Neural cell (in vitro differentiated cells): ENCODE results near the gene ZNF837. TPM values are rescaled to one million over a fixed set of nuclear protein-coding genes. Genes with fewer than 3 reads are reported as not detected.

ENCODE experiments used
- H2AFZ ChIP-seq: fragments of 200-600, 300-800 bp; sonication (generic), shearing (Covaris generic); 2 replicates; pipeline ENCODE4 v1.6.0; 2014; ENCODE audit warnings: low read depth, mild to moderate bottlenecking, antibody characterized with exemption, low read length, moderate library complexity
- H3F3A ChIP-seq: fragments of 200-600 bp; shearing (Covaris generic); 2 replicates; pipeline ENCODE4 v1.6.1; 2016; ENCODE audit warnings: mild to moderate bottlenecking, moderate library complexity, mixed read lengths, antibody characterized with exemption, low read length; ENCODE audit not compliant: insufficient read depth, poor library complexity, severe bottlenecking
- H3K27ac ChIP-seq: fragments of 200-600, 300-800 bp; sonication (generic), shearing (Covaris generic); 2 replicates; pipeline ENCODE4 v1.5.1; 2014; ENCODE audit warnings: mild to moderate bottlenecking, low read length, moderate library complexity
- H3K27me3 ChIP-seq: fragments of 300-800, 200-600 bp; sonication (generic), shearing (Covaris generic); 2 replicates; pipeline ENCODE4 v1.6.0; 2014; ENCODE audit warnings: mild to moderate bottlenecking, low read depth, low read length, moderate library complexity; ENCODE audit not compliant: insufficient read depth
- H3K36me3 ChIP-seq: fragments of 300-800, 200-600 bp; sonication (generic), shearing (Covaris generic); 2 replicates; pipeline ENCODE4 v1.5.1; 2014; ENCODE audit warnings: mild to moderate bottlenecking, antibody characterized with exemption, low read length, moderate library complexity; ENCODE audit not compliant: insufficient read depth
- H3K4me2 ChIP-seq: fragments of 300-800, 200-600 bp; sonication (generic), shearing (Covaris generic); 2 replicates; pipeline ENCODE4 v1.6.0; 2014; ENCODE audit warnings: mild to moderate bottlenecking, low read length
- H3K4me3 ChIP-seq: fragments of 300-800, 200-600 bp; sonication (generic), shearing (Covaris generic); 2 replicates; pipeline ENCODE4 v1.5.1; 2014; ENCODE audit warnings: mild to moderate bottlenecking, low read length, moderate library complexity
- H3K79me2 ChIP-seq: fragments of 200-600 bp; shearing (Covaris generic); replicated peaks from 2 replicates; pipeline ENCODE4 v1.6.0; 2014; ENCODE audit warnings: mild to moderate bottlenecking, low read length, moderate library complexity; ENCODE audit not compliant: insufficient read depth
- H3K9ac ChIP-seq: fragments of 300-800, 200-600 bp; sonication (generic), shearing (Covaris generic); 2 replicates; pipeline ENCODE4 v1.6.1; 2016; ENCODE audit warnings: mild to moderate bottlenecking, low read length, mixed read lengths
- H3K9me2 ChIP-seq: fragments of 200-600 bp; shearing (Covaris generic); 2 replicates; pipeline ENCODE4 v1.6.1; 2016; ENCODE audit warnings: mild to moderate bottlenecking, low read length, mixed read lengths; ENCODE audit not compliant: insufficient read depth
- H3K9me3 ChIP-seq: fragments of 200-600, 300-800 bp; sonication (generic), shearing (Covaris generic); 2 replicates; pipeline ENCODE4 v1.6.1; 2016; ENCODE audit warnings: mild to moderate bottlenecking, mixed run types, low read length, moderate library complexity, mixed read lengths
- H4K20me1 ChIP-seq: fragments of 200-600 bp; shearing (Covaris generic); 2 replicates; pipeline ENCODE4 v1.6.1; 2016; ENCODE audit warnings: mild to moderate bottlenecking, mixed run types; ENCODE audit not compliant: insufficient read depth
- EP300 ChIP-seq: fragments of 450-650 bp; conservative IDR thresholded peaks from 2 replicates; pipeline ENCODE4 v1.6.1; 2014; ENCODE audit warnings: antibody characterized with exemption, mild to moderate bottlenecking, moderate library complexity; ENCODE audit not compliant: poor library complexity, severe bottlenecking
- EZH2 ChIP-seq: fragments of 200-600, 300-800 bp; shearing (Covaris generic), sonication (generic); IDR thresholded peaks from 2 replicates; pipeline ENCODE4 v1.6.1; 2014; ENCODE audit warnings: antibody characterized with exemption, low read length, borderline replicate concordance, mild to moderate bottlenecking; ENCODE audit not compliant: insufficient read depth, poor library complexity, severe bottlenecking
- MXI1 ChIP-seq: fragments of 450-650 bp; conservative IDR thresholded peaks from 2 replicates; pipeline ENCODE4 v1.6.1; 2014; ENCODE audit warnings: antibody characterized with exemption, mild to moderate bottlenecking; ENCODE audit not compliant: poor library complexity, severe bottlenecking
- POLR2AphosphoS5 ChIP-seq: IDR thresholded peaks from 2 replicates; pipeline ENCODE4 v1.6.1; 2012
- RAD21 ChIP-seq: fragments of 450-650 bp; conservative IDR thresholded peaks from 2 replicates; pipeline ENCODE4 v1.6.1; 2014; ENCODE audit warnings: antibody characterized with exemption, mild to moderate bottlenecking, moderate library complexity
- SMC3 ChIP-seq: fragments of 450-650 bp; conservative IDR thresholded peaks from 2 replicates; pipeline ENCODE4 v1.6.1; 2014; ENCODE audit warnings: antibody characterized with exemption, mild to moderate bottlenecking, moderate library complexity; ENCODE audit not compliant: poor library complexity
- TAF1 ChIP-seq: IDR thresholded peaks from 2 replicates; pipeline ENCODE4 v1.6.1; 2012; ENCODE audit warnings: low read depth
- polyA plus RNA-seq: library from polyadenylated mRNA; depleted of rRNA; stranded (reverse); fragments of >200 nt; gene quantifications from 2 replicates; pipeline ENCODE4 v1.2.3, GENCODE V29; 2014
- TF ChIP-seq, protein P1 (sequence below): IDR thresholded peaks from 2 replicates; pipeline ENCODE4 v1.6.1; 2012; ENCODE audit warnings: borderline replicate concordance
- TF ChIP-seq, protein P2 (sequence below): fragments of 450-650 bp; IDR thresholded peaks from 2 replicates; pipeline ENCODE4 v1.5.1; 2014; ENCODE audit warnings: antibody characterized with exemption, mild to moderate bottlenecking, moderate library complexity; ENCODE audit not compliant: poor library complexity, severe bottlenecking

The ZNF837 gene
- polyA plus RNA-seq, 1 donor from 2014 or later = 4.5 TPM

GRCh38 chr19:58338825-58339558 lies 41.8 kb downstream of the ZNF837 start:
- Histone ChIP-seq H3K27me3 (no peaks in the 10 kb centered on the region), H2AFZ (no peak overlapping the region), H3K36me3 (peaks cover 10% of the 10 kb centered on the region), H3K4me2 (no peak overlapping the region), H3K9me3 (no peaks in the 10 kb centered on the region), H3K9me2 (no peaks in the 10 kb centered on the region), H3K4me3 (no peak overlapping the region), H4K20me1 (no peaks in the 10 kb centered on the region), H3K27ac (no peak overlapping the region), H3F3A (no peaks in the 10 kb centered on the region), H3K9ac (no peak overlapping the region), H3K79me2 (no peaks in the 10 kb centered on the region)
- TF ChIP-seq EZH2 (no peak), POLR2AphosphoS5 (no peak), RAD21 (no peak), SMC3 (no peak), TAF1 (no peak), EP300 (no peak)
- TF ChIP-seq, protein P1, sequence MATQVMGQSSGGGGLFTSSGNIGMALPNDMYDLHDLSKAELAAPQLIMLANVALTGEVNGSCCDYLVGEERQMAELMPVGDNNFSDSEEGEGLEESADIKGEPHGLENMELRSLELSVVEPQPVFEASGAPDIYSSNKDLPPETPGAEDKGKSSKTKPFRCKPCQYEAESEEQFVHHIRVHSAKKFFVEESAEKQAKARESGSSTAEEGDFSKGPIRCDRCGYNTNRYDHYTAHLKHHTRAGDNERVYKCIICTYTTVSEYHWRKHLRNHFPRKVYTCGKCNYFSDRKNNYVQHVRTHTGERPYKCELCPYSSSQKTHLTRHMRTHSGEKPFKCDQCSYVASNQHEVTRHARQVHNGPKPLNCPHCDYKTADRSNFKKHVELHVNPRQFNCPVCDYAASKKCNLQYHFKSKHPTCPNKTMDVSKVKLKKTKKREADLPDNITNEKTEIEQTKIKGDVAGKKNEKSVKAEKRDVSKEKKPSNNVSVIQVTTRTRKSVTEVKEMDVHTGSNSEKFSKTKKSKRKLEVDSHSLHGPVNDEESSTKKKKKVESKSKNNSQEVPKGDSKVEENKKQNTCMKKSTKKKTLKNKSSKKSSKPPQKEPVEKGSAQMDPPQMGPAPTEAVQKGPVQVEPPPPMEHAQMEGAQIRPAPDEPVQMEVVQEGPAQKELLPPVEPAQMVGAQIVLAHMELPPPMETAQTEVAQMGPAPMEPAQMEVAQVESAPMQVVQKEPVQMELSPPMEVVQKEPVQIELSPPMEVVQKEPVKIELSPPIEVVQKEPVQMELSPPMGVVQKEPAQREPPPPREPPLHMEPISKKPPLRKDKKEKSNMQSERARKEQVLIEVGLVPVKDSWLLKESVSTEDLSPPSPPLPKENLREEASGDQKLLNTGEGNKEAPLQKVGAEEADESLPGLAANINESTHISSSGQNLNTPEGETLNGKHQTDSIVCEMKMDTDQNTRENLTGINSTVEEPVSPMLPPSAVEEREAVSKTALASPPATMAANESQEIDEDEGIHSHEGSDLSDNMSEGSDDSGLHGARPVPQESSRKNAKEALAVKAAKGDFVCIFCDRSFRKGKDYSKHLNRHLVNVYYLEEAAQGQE = no peak

- no peaks in the 10 kb centered on the region for H3K27me3 ChIP-seq
- no peaks in the 10 kb centered on the region for H3K79me2 ChIP-seq
- no peaks in the 10 kb centered on the region for H3K9me2 ChIP-seq
- H3F3A ChIP-seq = no peaks in the 10 kb centered on the region
- H4K20me1 ChIP-seq = no peaks in the 10 kb centered on the region
- H3K9ac ChIP-seq = no peak overlapping the region
- H3K4me2 ChIP-seq = no peak overlapping the region
- no peak overlapping the region for H3K27ac ChIP-seq
- no peak overlapping the region for H2AFZ ChIP-seq
- no peak overlapping the region for H3K4me3 ChIP-seq
- H3K9me3 ChIP-seq = no peaks in the 10 kb centered on the region
- TF ChIP-seq, protein P2, sequence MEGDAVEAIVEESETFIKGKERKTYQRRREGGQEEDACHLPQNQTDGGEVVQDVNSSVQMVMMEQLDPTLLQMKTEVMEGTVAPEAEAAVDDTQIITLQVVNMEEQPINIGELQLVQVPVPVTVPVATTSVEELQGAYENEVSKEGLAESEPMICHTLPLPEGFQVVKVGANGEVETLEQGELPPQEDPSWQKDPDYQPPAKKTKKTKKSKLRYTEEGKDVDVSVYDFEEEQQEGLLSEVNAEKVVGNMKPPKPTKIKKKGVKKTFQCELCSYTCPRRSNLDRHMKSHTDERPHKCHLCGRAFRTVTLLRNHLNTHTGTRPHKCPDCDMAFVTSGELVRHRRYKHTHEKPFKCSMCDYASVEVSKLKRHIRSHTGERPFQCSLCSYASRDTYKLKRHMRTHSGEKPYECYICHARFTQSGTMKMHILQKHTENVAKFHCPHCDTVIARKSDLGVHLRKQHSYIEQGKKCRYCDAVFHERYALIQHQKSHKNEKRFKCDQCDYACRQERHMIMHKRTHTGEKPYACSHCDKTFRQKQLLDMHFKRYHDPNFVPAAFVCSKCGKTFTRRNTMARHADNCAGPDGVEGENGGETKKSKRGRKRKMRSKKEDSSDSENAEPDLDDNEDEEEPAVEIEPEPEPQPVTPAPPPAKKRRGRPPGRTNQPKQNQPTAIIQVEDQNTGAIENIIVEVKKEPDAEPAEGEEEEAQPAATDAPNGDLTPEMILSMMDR = no peak
- no peak for TF ChIP-seq MXI1
- TF ChIP-seq SMC3 = no peak
- no peak for TF ChIP-seq EZH2
- no peak for TF ChIP-seq TAF1
- TF ChIP-seq EP300 = no peak
- TF ChIP-seq, protein P1 = no peak
- no peak for TF ChIP-seq RAD21
- no peak for TF ChIP-seq POLR2AphosphoS5
- H3K36me3 ChIP-seq = peaks cover 10% of the 10 kb centered on the region
Observed at GRCh38 chr19:58338336-58338735, 42.5 kb downstream of the ZNF837 start.
